Endodermal cell (in vitro differentiated cells): ENCODE measurements around the gene CORO6. TPM values are rescaled to one million over a fixed set of nuclear protein-coding genes. Genes with fewer than 3 reads are reported as not detected.

ENCODE experiments used
- DNase-seq: peaks from one replicate; pipeline ENCODE4 v3.0.0-alpha.2; 2017
- H3K27ac ChIP-seq: 2 replicates; pipeline ENCODE4 v1.5.1; 2013; ENCODE audit warnings: mild to moderate bottlenecking, low read depth, low read length, moderate library complexity
- H3K27me3 ChIP-seq: 2 replicates; pipeline ENCODE4 v1.6.1; 2013; ENCODE audit warnings: mild to moderate bottlenecking, low read length, moderate library complexity; ENCODE audit not compliant: insufficient read depth, control insufficient read depth, poor library complexity, severe bottlenecking
- H3K36me3 ChIP-seq: 2 replicates; pipeline ENCODE4 v1.7.0; 2013; ENCODE audit warnings: mild to moderate bottlenecking, low read length, moderate library complexity; ENCODE audit not compliant: control insufficient read depth, insufficient read depth
- H3K4me1 ChIP-seq: one replicate; pipeline ENCODE4 v1.7.0; 2013; ENCODE audit warnings: low read length; ENCODE audit not compliant: control insufficient read depth, insufficient read depth
- H3K4me3 ChIP-seq: 2 replicates; pipeline ENCODE4 v1.5.1; 2013; ENCODE audit warnings: mild to moderate bottlenecking, low read length, moderate library complexity
- H3K9ac ChIP-seq: 2 replicates; pipeline ENCODE4 v1.6.1; 2013; ENCODE audit warnings: mild to moderate bottlenecking, low read length, moderate library complexity; ENCODE audit not compliant: poor library complexity, severe bottlenecking; ENCODE audit errors: extremely low read depth
- H3K9me3 ChIP-seq: 2 replicates; pipeline ENCODE4 v1.6.1; 2013; ENCODE audit warnings: mild to moderate bottlenecking, low read length, moderate library complexity; ENCODE audit not compliant: control insufficient read depth
- H3K27ac Mint-ChIP-seq: 2 replicates; pipeline ENCODE4 v1.8.0; 2020; ENCODE audit warnings: mixed read lengths
- H3K27me3 Mint-ChIP-seq: 2 replicates; pipeline ENCODE4 v1.8.0; 2021; ENCODE audit warnings: mild to moderate bottlenecking, mixed read lengths; ENCODE audit not compliant: insufficient read depth
- H3K36me3 Mint-ChIP-seq: 2 replicates; pipeline ENCODE4 v1.8.0; 2020; ENCODE audit warnings: low read depth, mixed read lengths
- H3K4me1 Mint-ChIP-seq: 2 replicates; pipeline ENCODE4 v1.8.0; 2020; ENCODE audit warnings: mixed read lengths
- H3K4me3 Mint-ChIP-seq: 2 replicates; pipeline ENCODE4 v1.8.0; 2020; ENCODE audit warnings: mild to moderate bottlenecking, moderate library complexity, mixed read lengths
- H3K9me3 Mint-ChIP-seq: 2 replicates; pipeline ENCODE4 v1.8.0; 2020; ENCODE audit warnings: mild to moderate bottlenecking, mixed read lengths
- CTCF ChIP-seq: fragments of 200-600 bp; sonication (generic); conservative IDR thresholded peaks from 2 replicates; pipeline ENCODE4 v1.5.0; 2021; ENCODE audit warnings: antibody characterized with exemption, mild to moderate bottlenecking
- whole genome bisulfite sequencing, 2 experiments: methylation state at CpG; one replicate each; pipeline versions ENCODE4 v1.1.5 to v1.1.7; 2013; ENCODE audit warnings: missing lambda C conversion rate in 2 of 2, mixed read lengths in 1 of 2; ENCODE audit not compliant: insufficient coverage in 1 of 2, insufficient read length in 1 of 2; 5-methylcytosine and 5-hydroxymethylcytosine counted together
- total RNA-seq, 2 donors: library from RNA; stranded (reverse); fragmentation: NEBNext Ultra II Directional in 1 of 2; extraction: Animal tissue kit (Norgen Biotek cat#: 25700) in 1 of 2; gene quantifications; 2 replicates in 1 of 2; 3 replicates in 1 of 2; pipeline ENCODE4 v1.2.1, GENCODE V29; 2021

The CORO6 gene
- total RNA-seq, 2 donors from 2014 or later: 0.86 to 1.00 TPM

DNA sequence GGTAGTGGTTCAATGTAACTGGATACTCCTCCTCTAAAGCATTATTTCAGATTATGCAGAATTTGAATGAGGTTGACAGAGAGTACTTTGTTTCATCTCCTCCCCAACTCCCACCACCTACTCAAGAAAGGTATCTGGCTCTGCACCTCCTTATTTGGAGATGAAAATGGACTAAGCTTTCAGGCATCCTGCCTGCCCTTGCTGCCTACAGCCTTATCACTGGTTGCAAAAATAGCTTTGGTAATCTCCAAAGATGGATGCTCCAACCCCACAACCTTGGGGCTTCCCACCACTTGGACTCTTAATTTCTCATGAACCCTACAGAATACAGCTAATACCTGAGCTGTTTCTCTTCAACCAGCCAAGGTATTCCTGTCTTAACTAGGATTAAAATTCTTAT lies 45.3 kb upstream of the CORO6 start:
- H3K4me1 Mint-ChIP-seq: peaks cover 7% of the 10 kb centered on the region
- no peak overlapping the region for H3K27ac Mint-ChIP-seq

DNA sequence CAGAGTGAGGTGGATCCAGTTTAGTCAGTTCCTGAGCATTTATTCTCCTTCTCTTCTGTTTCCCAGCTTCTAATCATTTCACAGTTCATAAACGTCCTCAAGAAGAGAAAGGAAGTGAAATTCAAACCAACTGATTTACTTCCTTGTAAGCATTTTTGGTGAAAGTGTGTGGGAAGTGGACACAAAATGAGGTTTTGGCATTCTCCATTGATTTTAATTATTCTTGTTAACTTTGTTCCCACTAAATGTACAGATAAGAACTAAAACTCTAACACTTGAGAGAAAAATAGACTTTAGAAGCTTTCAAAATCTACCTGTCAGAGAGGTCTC lies 42.7 kb upstream of the CORO6 start:
- no peaks in the 10 kb centered on the region for H3K9me3 Mint-ChIP-seq
- no peak overlapping the region for H3K27ac ChIP-seq
- no CpG with 5 or more reads among the region's 1 CpG for WGBS, 2 experiments
- H3K4me1 Mint-ChIP-seq: peaks cover 7% of the 10 kb centered on the region
- no peaks in the 10 kb centered on the region for H3K4me1 ChIP-seq
- no peak for DNase-seq
- H3K4me3 Mint-ChIP-seq: no peak overlapping the region
- no peak overlapping the region for H3K27ac Mint-ChIP-seq
- TF ChIP-seq CTCF: no peak
- no peaks in the 10 kb centered on the region for H3K36me3 ChIP-seq
- no peaks in the 10 kb centered on the region for H3K9me3 ChIP-seq
- H3K27me3 ChIP-seq: no peaks in the 10 kb centered on the region
- peaks cover 5% of the 10 kb centered on the region for H3K36me3 Mint-ChIP-seq
- no peaks in the 10 kb centered on the region for H3K27me3 Mint-ChIP-seq
- H3K4me3 ChIP-seq: no peak overlapping the region
- H3K9ac ChIP-seq: no peak overlapping the region

More for the DNA sequence above, 45.3 kb upstream of the CORO6 start:
- Histone ChIP-seq H3K27me3 (no peaks in the 10 kb centered on the region), H3K9ac (no peak overlapping the region), H3K27ac (no peak overlapping the region), H3K36me3 (peaks cover 4% of the 10 kb centered on the region), H3K4me3 (no peak overlapping the region), H3K4me1 (no peaks in the 10 kb centered on the region), H3K9me3 (no peaks in the 10 kb centered on the region)
- no peak for DNase-seq
- Mint-ChIP-seq H3K27me3 (no peaks in the 10 kb centered on the region), H3K36me3 (peaks cover 5% of the 10 kb centered on the region), H3K4me3 (no peak overlapping the region), H3K9me3 (no peaks in the 10 kb centered on the region)
- TF ChIP-seq CTCF: no peak

DNA sequence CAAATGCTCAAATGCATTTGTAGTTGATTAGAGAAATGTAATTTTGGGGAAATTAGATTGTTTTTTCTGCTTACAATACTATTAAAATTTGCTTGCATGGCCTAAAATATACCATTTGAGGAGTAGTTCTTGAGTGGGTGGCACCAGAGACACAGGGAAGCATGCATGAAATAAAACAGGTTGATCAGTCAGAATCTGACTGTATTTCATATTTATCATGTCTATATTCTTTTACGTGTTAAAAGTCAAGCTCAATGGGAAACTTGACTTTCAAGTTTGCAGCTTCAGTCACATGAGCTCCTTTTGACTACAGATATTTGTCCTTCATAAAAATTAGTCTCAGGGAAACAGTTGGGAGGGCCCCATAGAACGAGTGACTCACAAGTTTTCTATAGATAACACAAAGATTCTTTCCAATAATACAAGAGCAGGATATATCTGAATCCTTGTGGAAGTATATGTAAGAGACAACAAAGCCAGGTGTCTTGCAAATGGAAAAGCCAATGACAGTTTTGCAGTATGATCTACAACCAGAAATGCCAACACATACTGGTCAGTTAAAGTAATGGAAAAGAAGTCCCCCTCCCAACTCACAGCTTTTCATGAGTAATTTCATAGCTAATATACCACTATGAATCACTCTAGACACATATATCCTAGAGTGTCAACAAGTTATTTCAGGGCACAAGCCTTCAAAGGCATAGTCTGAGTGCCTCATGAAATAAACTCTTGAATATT lies 42.2 kb upstream of the CORO6 start:
- no peak overlapping the region for H3K4me3 Mint-ChIP-seq
- H3K9ac ChIP-seq: no peak overlapping the region

More for the DNA sequence above, 42.2 kb upstream of the CORO6 start:
- Histone ChIP-seq H3K36me3 (no peaks in the 10 kb centered on the region), H3K4me1 (no peaks in the 10 kb centered on the region), H3K27ac (no peak overlapping the region), H3K9me3 (no peaks in the 10 kb centered on the region), H3K4me3 (no peak overlapping the region), H3K27me3 (no peaks in the 10 kb centered on the region)
- no peak for TF ChIP-seq CTCF
- 89 to 100% methylated on average over 1 to 2 of the region's 2 CpGs for WGBS, 2 experiments
- peaks cover 7% of the 10 kb centered on the region for H3K36me3 Mint-ChIP-seq
- H3K27me3 Mint-ChIP-seq: no peaks in the 10 kb centered on the region
- H3K9me3 Mint-ChIP-seq: no peaks in the 10 kb centered on the region
- peaks cover 7% of the 10 kb centered on the region for H3K4me1 Mint-ChIP-seq
- DNase-seq: no peak
- no peak overlapping the region for H3K27ac Mint-ChIP-seq
